SK-N-SH treated with all-trans-retinoic acid at 6 μM for 48 hours (cell line): ENCODE measurements around the gene CANX.
"Not testable (repeated sequence)": the region's sequence is repeated elsewhere in the genome, so short reads cannot be mapped to it uniquely, and the experiment has no call there.

Experiments used
- ATAC-seq: fragments of 200-7000 bp; cut with Tn5 transposase; 3 replicates; pipeline ENCODE4 v1.9.1; 2020; ENCODE audit warnings: mild to moderate bottlenecking, moderate library complexity
- ARNTL ChIP-seq: fragments of 450-650 bp; formaldehyde crosslinking; IDR thresholded peaks from 2 replicates; pipeline ENCODE4 v1.5.0; 2020; ENCODE audit warnings: low read depth, mild to moderate bottlenecking, moderate library complexity, borderline replicate concordance
- BACH2 ChIP-seq: fragments of 250-450 bp; sonication (Bioruptor Pico); IDR thresholded peaks from 2 replicates; pipeline ENCODE4 v1.9.0; 2021; ENCODE audit warnings: mild to moderate bottlenecking, borderline replicate concordance
- CSDC2 ChIP-seq: fragments of 250-450 bp; sonication (Bioruptor Pico); IDR thresholded peaks from 2 replicates; pipeline ENCODE4 v1.5.0; 2020; ENCODE audit warnings: mild to moderate bottlenecking, moderate library complexity
- ESRRG ChIP-seq: fragments of 250-450 bp; sonication (Bioruptor Pico); IDR thresholded peaks from 2 replicates; pipeline ENCODE4 v1.6.1; 2021; ENCODE audit warnings: mild to moderate bottlenecking
- GLIS3 ChIP-seq: fragments of 250-450 bp; sonication (Bioruptor Pico); IDR thresholded peaks from 2 replicates; pipeline ENCODE4 v1.5.0; 2020; ENCODE audit warnings: mild to moderate bottlenecking, moderate library complexity
- ISL1 ChIP-seq: fragments of 250-450 bp; sonication (Bioruptor Pico); IDR thresholded peaks from 2 replicates; pipeline ENCODE4 v2.1.2; 2022; ENCODE audit warnings: mild to moderate bottlenecking, moderate library complexity
- OSR1 ChIP-seq: fragments of 250-450 bp; sonication (Bioruptor Pico); IDR thresholded peaks from 2 replicates; pipeline ENCODE4 v1.8.0; 2022; ENCODE audit warnings: moderate library complexity, mild to moderate bottlenecking, inconsistent platforms
- PATZ1 ChIP-seq: fragments of 250-450 bp; sonication (Bioruptor Pico); IDR thresholded peaks from 2 replicates; pipeline ENCODE4 v1.8.0; 2020; ENCODE audit warnings: mild to moderate bottlenecking, moderate library complexity, borderline replicate concordance
- POU6F1 ChIP-seq: fragments of 250-450 bp; sonication (Bioruptor Pico); IDR thresholded peaks from 2 replicates; pipeline ENCODE4 v1.8.0; 2021; ENCODE audit warnings: low read depth, mild to moderate bottlenecking, moderate library complexity, borderline replicate concordance
- PPARA ChIP-seq: fragments of 250-450 bp; sonication (Bioruptor Pico); IDR thresholded peaks from 2 replicates; pipeline ENCODE4 v1.5.0; 2020; ENCODE audit warnings: mild to moderate bottlenecking, borderline replicate concordance
- RARB ChIP-seq: fragments of 250-450 bp; sonication (Bioruptor Pico); IDR thresholded peaks from 2 replicates; pipeline ENCODE4 v1.8.0; 2021; ENCODE audit warnings: mild to moderate bottlenecking, moderate library complexity
- SNAI2 ChIP-seq: fragments of 250-450 bp; sonication (Bioruptor Pico); IDR thresholded peaks from 2 replicates; pipeline ENCODE4 v1.5.0; 2020; ENCODE audit warnings: mild to moderate bottlenecking, moderate library complexity
- TOX ChIP-seq: fragments of 250-450 bp; sonication (Bioruptor Pico); IDR thresholded peaks from 2 replicates; pipeline ENCODE4 v1.8.0; 2021; ENCODE audit warnings: mild to moderate bottlenecking, moderate library complexity, borderline replicate concordance
- ZC3H10 ChIP-seq: fragments of 250-450 bp; sonication (Bioruptor Pico); IDR thresholded peaks from 2 replicates; pipeline ENCODE4 v1.5.1; 2021; ENCODE audit warnings: mild to moderate bottlenecking, moderate library complexity
- ZFP3 ChIP-seq: fragments of 250-450 bp; sonication (Bioruptor Pico); IDR thresholded peaks from 2 replicates; pipeline ENCODE4 v1.5.0; 2020; ENCODE audit warnings: mild to moderate bottlenecking, moderate library complexity
- ZFP30 ChIP-seq: fragments of 450-650 bp; formaldehyde crosslinking; IDR thresholded peaks from 2 replicates; pipeline ENCODE4 v1.5.0; 2022; ENCODE audit warnings: mild to moderate bottlenecking, moderate library complexity
- ZNF565 ChIP-seq: fragments of 450-650 bp; formaldehyde crosslinking; conservative IDR thresholded peaks from 2 replicates; pipeline ENCODE4 v1.5.0; 2020; ENCODE audit warnings: low read depth, mild to moderate bottlenecking, moderate library complexity
- ZNF70 ChIP-seq: fragments of 450-650 bp; formaldehyde crosslinking; IDR thresholded peaks from 2 replicates; pipeline ENCODE4 v1.5.0; 2020; ENCODE audit warnings: mild to moderate bottlenecking, moderate library complexity
- ZNF8 ChIP-seq: fragments of 450-650 bp; formaldehyde crosslinking; IDR thresholded peaks from 2 replicates; pipeline ENCODE4 v1.5.0; 2020; ENCODE audit warnings: mild to moderate bottlenecking, moderate library complexity
- TF ChIP-seq, protein P1 (sequence below): fragments of 250-450 bp; sonication (Bioruptor Pico); IDR thresholded peaks from 2 replicates; pipeline ENCODE4 v1.5.1; 2020; ENCODE audit warnings: low read depth, mild to moderate bottlenecking, moderate library complexity
- TF ChIP-seq, protein P2 (sequence below): fragments of 250-450 bp; sonication (Bioruptor Pico); IDR thresholded peaks from 2 replicates; pipeline ENCODE4 v1.5.1; 2021; ENCODE audit warnings: mild to moderate bottlenecking, moderate library complexity

CANX gene

DNA sequence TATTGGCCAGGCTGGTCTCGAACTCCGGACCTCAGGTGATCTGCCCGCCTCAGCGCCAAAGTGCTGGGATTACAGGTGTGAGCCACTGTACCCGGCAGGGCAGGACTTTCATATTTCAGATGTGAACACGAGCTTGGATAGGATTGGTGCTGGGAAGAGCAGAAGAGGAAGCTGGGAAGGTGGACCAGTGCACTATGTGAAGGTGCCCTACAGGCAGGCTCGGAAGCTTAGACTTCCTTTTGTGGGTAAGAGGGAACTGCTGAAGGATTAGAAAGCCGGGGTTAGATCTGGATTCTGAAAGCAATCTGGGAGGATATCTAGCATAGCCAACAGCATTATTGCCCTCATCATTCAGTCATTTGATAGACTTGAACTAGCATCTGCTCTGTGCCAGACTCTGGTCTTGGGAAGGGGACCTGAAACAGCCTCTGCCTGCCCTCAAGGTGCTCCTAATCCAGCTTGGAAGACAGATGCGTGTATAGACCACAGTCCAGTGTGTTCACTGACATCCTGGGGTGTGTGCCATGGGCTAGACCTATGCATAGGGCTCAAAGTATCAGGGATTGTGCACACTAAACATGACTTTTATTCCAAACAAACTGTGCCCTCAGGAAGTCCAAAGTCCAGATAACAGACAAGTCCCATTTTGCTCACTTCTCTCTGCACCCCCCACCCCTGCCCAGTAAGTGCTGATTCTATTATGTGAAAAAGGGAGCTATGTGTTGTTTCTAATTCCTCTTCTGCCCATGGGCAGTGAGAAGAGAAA is 18.6 kb upstream of the CANX start:
- no peak for TF ChIP-seq GLIS3
- no peak for TF ChIP-seq ZFP30 (CRISPR knock-in tag)
- no peak for TF ChIP-seq ESRRG (CRISPR knock-in tag)
- no peak for TF ChIP-seq ISL1
- no peak for TF ChIP-seq ZNF8 (CRISPR knock-in tag)
- TF ChIP-seq ZFP3 (CRISPR knock-in tag), result no peak
- no peak for TF ChIP-seq ZNF565
- no peak for TF ChIP-seq TOX (CRISPR knock-in tag)
- TF ChIP-seq BACH2 (CRISPR knock-in tag), result no peak
- TF ChIP-seq PPARA (CRISPR knock-in tag), result no peak
- TF ChIP-seq SNAI2 (CRISPR knock-in tag), result no peak
- TF ChIP-seq, protein P1, sequence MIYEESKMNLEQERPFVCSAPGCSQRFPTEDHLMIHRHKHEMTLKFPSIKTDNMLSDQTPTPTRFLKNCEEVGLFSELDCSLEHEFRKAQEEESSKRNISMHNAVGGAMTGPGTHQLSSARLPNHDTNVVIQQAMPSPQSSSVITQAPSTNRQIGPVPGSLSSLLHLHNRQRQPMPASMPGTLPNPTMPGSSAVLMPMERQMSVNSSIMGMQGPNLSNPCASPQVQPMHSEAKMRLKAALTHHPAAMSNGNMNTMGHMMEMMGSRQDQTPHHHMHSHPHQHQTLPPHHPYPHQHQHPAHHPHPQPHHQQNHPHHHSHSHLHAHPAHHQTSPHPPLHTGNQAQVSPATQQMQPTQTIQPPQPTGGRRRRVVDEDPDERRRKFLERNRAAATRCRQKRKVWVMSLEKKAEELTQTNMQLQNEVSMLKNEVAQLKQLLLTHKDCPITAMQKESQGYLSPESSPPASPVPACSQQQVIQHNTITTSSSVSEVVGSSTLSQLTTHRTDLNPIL (CRISPR knock-in tag), result no peak
- no peak for TF ChIP-seq ZC3H10 (CRISPR knock-in tag)
- TF ChIP-seq PATZ1 (CRISPR knock-in tag), result no peak
- TF ChIP-seq, protein P2, sequence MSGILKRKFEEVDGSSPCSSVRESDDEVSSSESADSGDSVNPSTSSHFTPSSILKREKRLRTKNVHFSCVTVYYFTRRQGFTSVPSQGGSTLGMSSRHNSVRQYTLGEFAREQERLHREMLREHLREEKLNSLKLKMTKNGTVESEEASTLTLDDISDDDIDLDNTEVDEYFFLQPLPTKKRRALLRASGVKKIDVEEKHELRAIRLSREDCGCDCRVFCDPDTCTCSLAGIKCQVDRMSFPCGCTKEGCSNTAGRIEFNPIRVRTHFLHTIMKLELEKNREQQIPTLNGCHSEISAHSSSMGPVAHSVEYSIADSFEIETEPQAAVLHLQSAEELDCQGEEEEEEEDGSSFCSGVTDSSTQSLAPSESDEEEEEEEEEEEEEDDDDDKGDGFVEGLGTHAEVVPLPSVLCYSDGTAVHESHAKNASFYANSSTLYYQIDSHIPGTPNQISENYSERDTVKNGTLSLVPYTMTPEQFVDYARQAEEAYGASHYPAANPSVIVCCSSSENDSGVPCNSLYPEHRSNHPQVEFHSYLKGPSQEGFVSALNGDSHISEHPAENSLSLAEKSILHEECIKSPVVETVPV (CRISPR knock-in tag), result no peak
- no peak for TF ChIP-seq RARB (CRISPR knock-in tag)
- no peak for TF ChIP-seq POU6F1
- TF ChIP-seq CSDC2, result no peak
- no peak for TF ChIP-seq ZNF70 (CRISPR knock-in tag)
- ATAC-seq, result no peak

DNA sequence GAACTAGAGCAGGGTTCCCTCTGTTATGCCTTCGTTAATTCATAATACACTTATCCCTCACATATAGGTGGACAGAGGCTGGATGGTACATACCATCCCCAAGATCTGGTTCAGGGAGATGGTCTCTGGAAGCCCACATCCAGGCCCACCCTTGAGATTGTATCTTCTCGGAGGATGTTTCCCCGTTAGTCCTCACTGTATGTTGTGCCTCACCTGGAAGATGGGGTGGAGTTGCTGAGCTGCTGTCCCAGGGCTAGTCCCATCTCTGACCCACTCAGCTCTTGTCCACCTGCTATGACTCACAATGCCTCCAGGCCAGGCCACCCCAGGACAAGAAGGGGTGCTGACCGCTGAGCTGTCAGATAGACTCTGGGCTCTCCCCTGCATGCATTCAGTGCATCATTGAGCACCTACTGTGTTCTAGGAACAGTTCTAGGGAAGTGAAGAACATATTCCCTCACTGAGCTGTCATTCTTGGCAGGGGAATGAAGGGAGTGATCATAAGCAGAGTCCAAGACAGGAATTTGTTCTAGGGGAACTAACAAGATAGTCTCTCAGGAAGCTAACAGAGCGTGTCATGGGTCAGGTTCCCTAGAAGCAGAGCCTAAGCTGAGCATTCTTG is 17.9 kb upstream of the CANX start, which contains the start of gene CBY3:
TSS of gene CBY3 (minus strand) at position 255 of the 622 bp plus-strand sequence. CDS start at position 139, 116 bp downstream.
- TF ChIP-seq ZNF8 (CRISPR knock-in tag), result no peak
- TF ChIP-seq ISL1, result no peak
- TF ChIP-seq, all 23 proteins: peak for 0
- no peak for ATAC-seq

DNA sequence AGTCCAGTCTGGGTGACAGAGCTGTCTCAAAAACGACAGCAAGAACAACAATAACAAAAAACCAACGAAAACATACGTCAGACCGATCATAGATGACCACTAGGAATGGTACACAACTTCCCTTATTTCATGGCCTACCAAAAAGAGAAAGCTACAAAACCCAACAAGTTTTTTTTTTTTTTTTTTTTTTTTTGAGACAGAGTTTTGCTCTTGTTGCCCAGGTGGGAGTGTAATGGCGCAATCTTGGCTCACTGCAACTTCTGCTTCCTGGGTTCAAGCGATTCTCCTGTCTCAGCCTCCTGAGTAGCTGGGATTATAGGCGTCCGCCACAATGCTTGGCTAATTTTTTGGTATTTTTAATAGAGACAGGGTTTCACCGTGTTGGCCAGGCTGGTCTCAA is 9.6 kb upstream of the CANX start:
- ATAC-seq, result not testable (repeated sequence)

GRCh38 chr5:179694561-179694960 is 4.2 kb upstream of the CANX start:
- ATAC-seq, result no peak
- TF ChIP-seq ZFP30 (CRISPR knock-in tag), result no peak
- no peak for TF ChIP-seq ZNF70 (CRISPR knock-in tag)
- no peak for TF ChIP-seq GLIS3
- TF ChIP-seq PPARA (CRISPR knock-in tag), result no peak
- no peak for TF ChIP-seq ESRRG (CRISPR knock-in tag)
- no peak for TF ChIP-seq ARNTL (CRISPR knock-in tag)
- TF ChIP-seq CSDC2, result no peak
- no peak for TF ChIP-seq ZC3H10 (CRISPR knock-in tag)
- TF ChIP-seq RARB (CRISPR knock-in tag), result no peak
- no peak for TF ChIP-seq BACH2 (CRISPR knock-in tag)
- no peak for TF ChIP-seq ZNF8 (CRISPR knock-in tag)
- TF ChIP-seq ISL1, result no peak
- TF ChIP-seq OSR1 (CRISPR knock-in tag), result no peak
- TF ChIP-seq PATZ1 (CRISPR knock-in tag), result no peak
- TF ChIP-seq, protein P2 (CRISPR knock-in tag), result no peak
- TF ChIP-seq, protein P1 (CRISPR knock-in tag), result no peak
- no peak for TF ChIP-seq POU6F1
